HUES48 (cell line): ENCODE data around the gene USH1G.
"Not testable (repeated sequence)": the region's sequence is repeated elsewhere in the genome, so short reads cannot be mapped to it uniquely, and the experiment has no call there.

Experiments
- H3K27ac ChIP-seq: one replicate; pipeline ENCODE4 v1.7.0; 2013; ENCODE audit warnings: low read depth, low read length, inconsistent platforms
- H3K27me3 ChIP-seq: 2 replicates; pipeline ENCODE4 v1.6.1; 2013; ENCODE audit warnings: mild to moderate bottlenecking, low read length; ENCODE audit not compliant: control insufficient read depth, insufficient read depth
- H3K36me3 ChIP-seq: 2 replicates; pipeline ENCODE4 v1.6.1; 2013; ENCODE audit warnings: low read length; ENCODE audit not compliant: control insufficient read depth, insufficient read depth
- H3K4me1 ChIP-seq: 2 replicates; pipeline ENCODE4 v1.6.1; 2013; ENCODE audit warnings: mild to moderate bottlenecking, low read length; ENCODE audit not compliant: control insufficient read depth, insufficient read depth
- H3K4me3 ChIP-seq: 2 replicates; pipeline ENCODE4 v1.5.1; 2013; ENCODE audit warnings: mild to moderate bottlenecking, low read depth, low read length
- H3K9ac ChIP-seq: 2 replicates; pipeline ENCODE4 v1.6.1; 2013; ENCODE audit warnings: mild to moderate bottlenecking, low read depth, low read length, moderate library complexity
- H3K9me3 ChIP-seq: 2 replicates; pipeline ENCODE4 v1.6.1; 2013; ENCODE audit warnings: low read length; ENCODE audit not compliant: control insufficient read depth, insufficient read depth

The USH1G gene

DNA sequence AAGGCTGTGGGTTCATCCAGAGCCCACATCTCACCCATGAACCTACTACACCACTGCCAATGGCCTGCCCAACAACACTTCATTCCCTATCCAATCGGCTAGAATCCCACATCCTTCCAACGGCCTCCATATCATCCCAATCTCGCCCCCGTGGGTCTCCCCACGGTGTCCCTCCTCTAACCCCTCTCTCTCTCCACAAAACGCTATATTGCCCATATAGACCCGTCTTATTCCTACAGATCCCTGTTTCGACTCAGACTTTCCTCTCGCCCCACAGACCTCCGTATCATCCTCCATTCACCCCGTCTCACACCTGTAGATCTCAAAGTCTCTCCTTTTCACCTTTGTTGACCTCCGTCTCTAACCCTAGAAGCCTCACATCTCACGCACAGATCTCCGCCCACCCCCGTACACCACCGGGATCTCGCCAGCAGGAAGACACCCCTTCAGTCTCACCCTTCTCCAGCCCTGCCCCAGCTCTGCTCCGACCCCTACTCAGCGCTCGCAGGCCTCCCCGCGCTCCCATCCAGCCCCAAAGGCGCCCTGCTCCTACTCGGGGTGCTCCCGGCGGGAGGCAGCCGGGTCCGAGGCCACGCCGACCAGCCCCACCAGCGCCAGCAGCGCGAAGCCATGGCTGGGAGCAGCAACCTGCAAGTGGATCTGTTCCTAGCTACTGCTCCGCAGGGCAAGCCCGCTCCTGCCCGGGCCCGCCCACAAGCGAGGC lies 50.6 kb downstream of the USH1G start, which contains the start of gene FDXR:
Gene FDXR, minus strand, starts transcription at position 682 of the 724 bp plus-strand sequence. Its CDS starts 50 bp downstream, at position 632.
- no peaks in the 10 kb centered on the region for H3K9me3 ChIP-seq
- H3K4me1 ChIP-seq = peaks cover 14% of the 10 kb centered on the region; the same call in 1 of the 2 replicates
- peak within 1 kb of the TSS; percentile 84 for H3K9ac ChIP-seq
- peaks cover 6% of the 10 kb centered on the region; the same call in 1 of the 2 replicates for H3K36me3 ChIP-seq
- peak within 1 kb of the TSS; percentile 92 for H3K27ac ChIP-seq
- peak within 1 kb of the TSS; percentile 81 for H3K4me3 ChIP-seq
- no peaks in the 10 kb centered on the region; the same call in 1 of the 2 replicates for H3K27me3 ChIP-seq

DNA sequence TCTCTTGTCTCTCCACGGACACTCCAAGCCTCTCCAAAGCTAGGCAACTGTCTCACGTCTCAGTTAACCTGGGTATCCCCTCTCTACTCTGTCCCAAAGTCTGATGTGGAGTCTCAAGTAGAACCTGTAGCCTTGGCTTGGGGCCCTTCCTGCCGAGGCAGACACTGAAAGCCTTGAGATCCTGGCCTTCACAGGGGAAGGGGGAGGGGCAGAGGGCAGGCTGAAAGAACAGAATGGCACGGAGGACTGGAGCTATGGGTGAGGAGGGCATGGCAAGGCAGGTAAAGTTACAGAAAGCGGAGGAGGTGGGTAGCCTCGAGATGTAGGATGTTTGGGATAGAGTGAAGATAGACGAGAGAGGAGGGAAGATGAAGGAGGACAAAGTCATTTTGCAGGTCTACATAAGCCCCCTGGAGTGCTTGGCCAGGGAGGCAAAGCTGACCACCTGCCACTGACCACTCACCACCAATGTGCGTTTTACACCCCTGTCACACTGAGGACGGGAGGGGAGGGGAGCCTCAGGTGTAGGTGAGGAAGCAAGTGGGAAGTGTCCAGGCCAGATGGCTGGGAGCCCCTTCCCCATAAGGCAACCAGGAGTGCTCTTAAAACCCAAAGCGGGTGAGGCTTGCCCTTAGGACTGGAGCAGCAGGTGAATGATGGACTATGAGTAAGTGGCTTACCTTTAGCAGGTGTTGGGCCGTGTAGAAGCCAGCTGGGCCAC lies 51.5 kb downstream of the USH1G start:
- Histone ChIP-seq H3K9ac (no peak overlapping the region), H3K27ac (no peak overlapping the region), H3K36me3 (peaks cover 6% of the 10 kb centered on the region; the same call in 1 of the 2 replicates), H3K27me3 (no peaks in the 10 kb centered on the region; the same call in 1 of the 2 replicates), H3K4me3 (peak overlapping the region; percentile 81; the same call in 1 of the 2 replicates), H3K9me3 (no peaks in the 10 kb centered on the region), H3K4me1 (peaks cover 14% of the 10 kb centered on the region; the same call in 1 of the 2 replicates)

DNA sequence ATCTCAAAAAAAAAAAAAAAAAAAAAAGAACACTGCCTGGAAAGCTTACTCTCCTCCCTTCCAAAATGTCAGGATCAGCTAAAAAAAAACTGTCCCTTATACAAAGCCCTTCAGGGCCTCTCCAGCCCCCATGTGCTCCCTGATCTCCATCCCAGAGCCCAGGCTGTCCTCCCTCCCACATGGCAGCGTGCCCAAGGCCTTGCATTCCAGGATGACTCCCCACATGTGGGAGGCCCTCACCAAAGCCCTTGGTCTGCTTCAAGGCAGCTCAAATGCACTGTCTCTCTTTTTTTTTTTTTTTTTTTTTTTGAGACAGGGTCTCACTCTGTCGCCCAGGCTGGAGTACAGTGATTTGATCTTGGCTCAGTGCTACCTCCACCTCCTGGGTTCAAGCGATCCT lies 52.5 kb downstream of the USH1G start:
- Histone ChIP-seq H3K36me3 (peaks cover 8% of the 10 kb centered on the region; the same call in 1 of the 2 replicates), H3K27ac (no peak overlapping the region), H3K4me3 (no peak overlapping the region), H3K4me1 (peaks cover 14% of the 10 kb centered on the region; the same call in 1 of the 2 replicates), H3K27me3 (no peaks in the 10 kb centered on the region; the same call in 1 of the 2 replicates), H3K9ac (no peak overlapping the region), H3K9me3 (no peaks in the 10 kb centered on the region)

DNA sequence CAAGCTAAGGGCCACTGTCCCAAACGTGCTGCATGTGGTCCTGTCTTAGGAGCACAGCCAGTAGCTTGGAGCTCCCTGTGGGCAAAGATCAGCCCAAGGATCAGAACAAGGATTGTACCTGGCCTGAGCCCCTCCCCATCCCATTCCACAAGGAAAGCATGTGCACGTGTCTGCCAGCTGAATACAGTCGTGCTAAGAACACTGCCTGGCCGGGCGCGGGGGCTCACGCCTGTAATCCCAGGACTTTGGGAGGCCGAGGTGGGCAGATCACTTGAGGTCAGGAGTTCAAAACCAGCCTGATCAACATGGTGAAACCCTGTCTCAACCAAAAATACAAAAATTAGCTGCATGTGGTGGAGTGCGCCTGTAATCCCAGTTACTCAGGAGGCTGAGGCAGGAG lies 53.0 kb downstream of the USH1G start:
- peaks cover 14% of the 10 kb centered on the region; the same call in 1 of the 2 replicates for H3K4me1 ChIP-seq
- H3K9ac ChIP-seq, H3K4me3 ChIP-seq, H3K36me3 ChIP-seq, H3K27me3 ChIP-seq, H3K9me3 ChIP-seq, H3K27ac ChIP-seq: not testable (repeated sequence)

DNA sequence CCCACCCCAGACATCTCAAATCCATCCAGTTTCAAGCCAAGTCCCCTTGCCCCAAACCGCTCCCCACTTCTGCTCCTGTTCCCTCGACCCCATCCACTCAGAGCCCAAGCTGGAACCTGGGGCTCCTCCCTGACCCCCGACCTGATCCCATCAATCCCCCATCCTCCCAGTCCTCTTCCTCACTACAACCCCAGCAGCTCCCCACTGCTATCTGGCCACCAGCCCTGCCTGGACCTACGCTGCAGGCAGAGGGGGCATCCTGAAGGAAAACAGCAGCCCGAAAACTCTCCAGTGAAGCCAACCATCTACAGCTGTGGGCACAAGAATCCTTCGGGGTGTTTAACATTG lies 54.2 kb downstream of the USH1G start:
- no peaks in the 10 kb centered on the region for H3K9me3 ChIP-seq
- peaks cover 11% of the 10 kb centered on the region; the same call in 1 of the 2 replicates for H3K4me1 ChIP-seq
- H3K4me3 ChIP-seq = no peak overlapping the region
- no peak overlapping the region for H3K27ac ChIP-seq
- no peak overlapping the region for H3K9ac ChIP-seq
- H3K36me3 ChIP-seq = peaks cover 11% of the 10 kb centered on the region
- no peaks in the 10 kb centered on the region; the same call in 1 of the 2 replicates for H3K27me3 ChIP-seq

DNA sequence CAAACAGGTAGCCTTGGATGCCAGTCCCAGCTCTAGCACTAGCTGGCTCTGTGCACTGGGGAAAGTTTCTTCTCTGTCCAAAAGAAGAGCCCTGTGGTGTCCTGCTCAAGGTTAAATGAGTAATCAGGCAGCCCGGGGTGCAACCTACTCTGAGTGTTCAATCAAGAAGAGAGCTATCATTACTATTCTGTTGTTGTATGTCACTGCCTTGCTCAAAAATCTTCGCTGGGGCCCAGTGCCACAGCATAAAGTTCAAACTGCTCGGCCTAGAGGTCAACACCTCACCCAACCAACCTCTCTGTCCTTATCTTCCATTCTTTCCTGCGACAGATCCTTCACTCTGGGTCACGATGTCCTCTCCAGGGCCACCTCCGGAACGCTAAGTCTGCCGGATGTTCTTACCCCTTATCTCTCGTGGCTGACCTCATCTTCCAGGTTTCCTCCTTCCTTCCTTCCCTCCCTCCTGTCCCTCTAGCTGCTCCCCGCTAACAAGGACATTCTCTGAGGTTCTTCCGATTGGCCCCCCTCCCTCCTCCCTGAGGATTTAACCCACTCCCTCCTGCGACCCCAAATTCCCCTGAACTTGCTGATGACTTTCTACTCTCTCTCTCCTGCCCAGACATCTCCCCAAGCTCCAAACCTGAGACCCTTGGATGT lies 54.7 kb downstream of the USH1G start:
- Histone ChIP-seq H3K27ac (no peak overlapping the region), H3K4me3 (no peak overlapping the region), H3K27me3 (no peaks in the 10 kb centered on the region; the same call in 1 of the 2 replicates), H3K4me1 (peaks cover 9% of the 10 kb centered on the region; the same call in 1 of the 2 replicates), H3K9me3 (no peaks in the 10 kb centered on the region), H3K36me3 (peaks cover 14% of the 10 kb centered on the region), H3K9ac (no peak overlapping the region)

DNA sequence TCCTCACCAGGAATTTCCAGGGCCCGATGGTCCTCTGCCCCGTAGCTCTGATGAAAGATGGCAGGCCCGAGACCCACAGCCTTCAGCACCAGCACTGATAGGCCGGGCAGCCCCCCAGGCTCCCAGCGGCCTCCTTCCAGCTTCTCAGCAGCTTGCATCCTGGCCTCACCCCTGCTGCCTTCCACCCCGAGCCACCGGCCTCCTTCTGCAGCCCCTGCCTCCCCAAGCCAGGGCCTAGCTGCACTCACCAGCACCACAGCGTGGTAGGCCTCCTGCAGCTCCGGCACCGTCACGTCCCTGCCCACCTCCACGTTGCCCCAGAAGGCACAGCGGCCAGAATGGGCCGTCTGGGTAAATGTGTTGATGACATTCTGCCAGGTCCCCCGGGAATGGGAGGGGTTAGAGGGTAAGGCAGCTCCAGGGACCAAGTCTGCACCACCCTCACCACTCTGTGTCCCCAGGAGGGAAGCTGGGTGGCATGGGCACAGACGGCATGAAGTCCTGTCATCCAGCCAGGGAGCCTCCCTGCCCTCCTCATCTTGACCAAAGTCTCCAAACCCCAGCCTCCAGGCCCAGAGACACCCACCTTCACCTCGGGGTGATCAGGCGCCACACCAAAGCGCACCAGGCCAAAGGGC lies 56.7 kb downstream of the USH1G start:
- Histone ChIP-seq H3K27ac (no peak overlapping the region), H3K9ac (no peak overlapping the region), H3K4me3 (no peak overlapping the region), H3K27me3 (peaks cover 9% of the 10 kb centered on the region), H3K36me3 (peaks cover 18% of the 10 kb centered on the region), H3K4me1 (peaks cover 5% of the 10 kb centered on the region; the same call in 1 of the 2 replicates), H3K9me3 (no peaks in the 10 kb centered on the region)
